Measurements from ENCODE around the gene DNPEP.
A peak's percentile ranks its signal among the peaks of the same experiment; 100 is the strongest.

The DNPEP gene

DNA sequence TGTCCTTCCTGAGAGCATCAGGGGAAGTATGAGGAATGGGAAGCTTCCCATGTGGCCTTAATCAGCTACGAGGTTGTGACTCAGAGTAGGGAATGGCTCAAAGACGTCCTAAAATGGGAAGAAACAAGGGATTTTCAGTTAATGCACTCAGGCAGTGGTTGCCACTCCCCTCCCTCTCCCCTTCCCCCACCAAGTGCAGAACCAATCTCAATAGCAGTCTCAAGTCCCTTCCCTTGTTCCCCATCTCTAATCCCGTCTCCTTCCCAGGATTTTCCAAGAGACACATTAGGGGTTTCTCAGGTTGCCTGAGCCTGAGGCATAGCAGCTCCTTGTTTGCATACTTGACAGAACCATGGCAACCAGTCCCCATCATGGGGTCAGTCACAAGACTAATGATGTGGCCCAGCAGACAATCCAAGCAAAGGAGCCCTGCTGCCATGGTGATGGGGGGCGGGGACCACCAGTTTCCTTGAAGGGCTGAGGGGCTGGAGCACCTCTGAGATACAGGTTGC lies 36.9 kb downstream of the DNPEP start:
- Histone ChIP-seq H3K36me3 (replicated peaks) (no peaks in the 10 kb centered on the region), H3K4me3 (ENCODE audit: low read depth, low read length) (no peak overlapping the region), H3K27me3 (replicated peaks) (peaks cover 5% of the 10 kb centered on the region), H3K27ac (no peak overlapping the region)
- no peak for DNase-seq
- in situ Hi-C loops (cut with HindIII; ENCODE audit: low pct_ligation_motif_present, low sequenced_read_pairs) = no loop called here
- TF ChIP-seq, protein P1, sequence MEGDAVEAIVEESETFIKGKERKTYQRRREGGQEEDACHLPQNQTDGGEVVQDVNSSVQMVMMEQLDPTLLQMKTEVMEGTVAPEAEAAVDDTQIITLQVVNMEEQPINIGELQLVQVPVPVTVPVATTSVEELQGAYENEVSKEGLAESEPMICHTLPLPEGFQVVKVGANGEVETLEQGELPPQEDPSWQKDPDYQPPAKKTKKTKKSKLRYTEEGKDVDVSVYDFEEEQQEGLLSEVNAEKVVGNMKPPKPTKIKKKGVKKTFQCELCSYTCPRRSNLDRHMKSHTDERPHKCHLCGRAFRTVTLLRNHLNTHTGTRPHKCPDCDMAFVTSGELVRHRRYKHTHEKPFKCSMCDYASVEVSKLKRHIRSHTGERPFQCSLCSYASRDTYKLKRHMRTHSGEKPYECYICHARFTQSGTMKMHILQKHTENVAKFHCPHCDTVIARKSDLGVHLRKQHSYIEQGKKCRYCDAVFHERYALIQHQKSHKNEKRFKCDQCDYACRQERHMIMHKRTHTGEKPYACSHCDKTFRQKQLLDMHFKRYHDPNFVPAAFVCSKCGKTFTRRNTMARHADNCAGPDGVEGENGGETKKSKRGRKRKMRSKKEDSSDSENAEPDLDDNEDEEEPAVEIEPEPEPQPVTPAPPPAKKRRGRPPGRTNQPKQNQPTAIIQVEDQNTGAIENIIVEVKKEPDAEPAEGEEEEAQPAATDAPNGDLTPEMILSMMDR (IDR thresholded peaks at IDR 0.05; ENCODE audit: low read depth, low read length, missing control alignments) = no peak

GRCh38 chr2:219350215-219350614 lies 37.5 kb downstream of the DNPEP start:
- no peak overlapping the region for H3K27ac ChIP-seq
- in situ Hi-C loops (cut with HindIII; ENCODE audit: low pct_ligation_motif_present, low sequenced_read_pairs) = no loop called here
- H3K4me3 ChIP-seq (ENCODE audit: low read depth, low read length) = no peak overlapping the region
- TF ChIP-seq, protein P1 (IDR thresholded peaks at IDR 0.05; ENCODE audit: low read depth, low read length, missing control alignments) = no peak
- no peaks in the 10 kb centered on the region for H3K36me3 ChIP-seq (replicated peaks)
- peaks cover 4% of the 10 kb centered on the region for H3K27me3 ChIP-seq (replicated peaks)
- no peak for DNase-seq

- Histone ChIP-seq H3K4me3 (ENCODE audit: low read depth, low read length) (no peak overlapping the region), H3K27me3 (replicated peaks) (no peaks in the 10 kb centered on the region), H3K27ac (no peak overlapping the region), H3K36me3 (replicated peaks) (no peaks in the 10 kb centered on the region)
- in situ Hi-C loops (cut with HindIII; ENCODE audit: low pct_ligation_motif_present, low sequenced_read_pairs) = no loop called here
- peak; percentile 41 for DNase-seq
- TF ChIP-seq, protein P1 (IDR thresholded peaks at IDR 0.05; ENCODE audit: low read depth, low read length, missing control alignments) = no peak
These were observed 42.8 kb downstream of the DNPEP start for GRCh38 chr2:219344751-219345430.

DNA sequence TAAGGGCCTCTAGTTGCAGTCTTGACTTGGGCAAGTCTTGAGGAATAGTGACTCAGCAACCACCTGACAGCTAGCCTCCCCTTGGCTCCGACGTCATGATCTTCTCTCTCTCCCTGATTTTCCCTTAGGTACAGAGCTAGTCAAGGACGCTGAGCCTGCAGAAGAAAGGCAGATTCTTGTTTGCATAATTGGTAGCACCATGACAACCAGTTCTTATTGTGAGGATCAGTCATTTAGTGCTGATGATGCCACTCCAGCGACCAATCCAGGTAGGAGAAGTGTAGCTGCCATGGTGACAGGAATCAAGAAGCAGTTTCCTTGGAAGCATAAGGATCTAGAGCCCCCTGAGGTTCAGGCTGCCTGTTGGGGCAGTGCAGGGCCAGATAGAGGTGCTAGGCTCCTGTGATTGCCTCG lies 52.3 kb downstream of the DNPEP start:
- Histone ChIP-seq H3K36me3 (replicated peaks) (no peaks in the 10 kb centered on the region), H3K27ac (no peak overlapping the region), H3K27me3 (replicated peaks) (peaks cover 34% of the 10 kb centered on the region), H3K4me3 (ENCODE audit: low read depth, low read length) (no peak overlapping the region)
- in situ Hi-C loops (cut with HindIII; ENCODE audit: low pct_ligation_motif_present, low sequenced_read_pairs) = no loop called here
- TF ChIP-seq, protein P1 (IDR thresholded peaks at IDR 0.05; ENCODE audit: low read depth, low read length, missing control alignments) = no peak
- DNase-seq = no peak

GRCh38 chr2:219334076-219334475 lies 53.6 kb downstream of the DNPEP start:
- in situ Hi-C loops (cut with HindIII; ENCODE audit: low pct_ligation_motif_present, low sequenced_read_pairs) = no loop called here
- TF ChIP-seq, protein P1 (IDR thresholded peaks at IDR 0.05; ENCODE audit: low read depth, low read length, missing control alignments) = no peak
- H3K27me3 ChIP-seq (replicated peaks) = peaks cover 34% of the 10 kb centered on the region

GRCh38 chr2:219332542-219332941 lies 55.2 kb downstream of the DNPEP start, which contains the start of gene RESP18:
RESP18 (minus strand) TSS chr2:219332744.
- Histone ChIP-seq H3K27me3 (replicated peaks) (peaks cover 34% of the 10 kb centered on the region), H3K27ac (no peak within 1 kb of the TSS), H3K36me3 (replicated peaks) (no peaks in the 10 kb centered on the region), H3K4me3 (ENCODE audit: low read depth, low read length) (no peak within 1 kb of the TSS)
- TF ChIP-seq, protein P1 (IDR thresholded peaks at IDR 0.05; ENCODE audit: low read depth, low read length, missing control alignments) = no peak
- in situ Hi-C loops (cut with HindIII; ENCODE audit: low pct_ligation_motif_present, low sequenced_read_pairs) = no loop called here
- DNase-seq = no peak

More at GRCh38 chr2:219334076-219334475, 53.6 kb downstream of the DNPEP start:
- no peak for DNase-seq
- Histone ChIP-seq H3K4me3 (ENCODE audit: low read depth, low read length) (no peak overlapping the region), H3K27ac (no peak overlapping the region), H3K36me3 (replicated peaks) (no peaks in the 10 kb centered on the region)
